DOHH2 (cell line): ENCODE results near the gene CCDC190.

Experiments
- H3F3A ChIP-seq: fragments of 200-600 bp; sonication (generic), shearing (Covaris generic); 2 replicates; pipeline ENCODE4 v1.6.0; 2016; ENCODE audit warnings: antibody characterized with exemption, mild to moderate bottlenecking; ENCODE audit not compliant: control insufficient read depth, insufficient read depth
- H3K27ac ChIP-seq: fragments of 200-600 bp; sonication (generic); 2 replicates; pipeline ENCODE4 v1.5.1; 2014; ENCODE audit warnings: low read depth, mild to moderate bottlenecking, low read length, moderate library complexity
- H3K27me3 ChIP-seq: fragments of 200-600 bp; sonication (generic); 2 replicates; pipeline ENCODE4 v1.6.1; 2014; ENCODE audit warnings: mild to moderate bottlenecking, low read length, mixed read lengths; ENCODE audit not compliant: control insufficient read depth
- H3K36me3 ChIP-seq: fragments of 200-600 bp; sonication (generic); 2 replicates; pipeline ENCODE4 v1.6.1; 2014; ENCODE audit warnings: mild to moderate bottlenecking, low read length, moderate library complexity, mixed read lengths; ENCODE audit not compliant: control insufficient read depth
- H3K4me1 ChIP-seq: fragments of 200-600 bp; sonication (generic); 2 replicates; pipeline ENCODE4 v1.6.1; 2014; ENCODE audit warnings: mild to moderate bottlenecking, low read length, mixed read lengths; ENCODE audit not compliant: control insufficient read depth
- H3K4me2 ChIP-seq: fragments of 200-600 bp; sonication (generic); 2 replicates; pipeline ENCODE4 v1.6.0; 2014; ENCODE audit warnings: mild to moderate bottlenecking, low read length, moderate library complexity
- H3K4me3 ChIP-seq: fragments of 200-600 bp; sonication (generic); 2 replicates; pipeline ENCODE4 v1.5.1; 2014; ENCODE audit warnings: mild to moderate bottlenecking, low read length, mixed read lengths
- H3K79me2 ChIP-seq: fragments of 200-600 bp; sonication (generic); 2 replicates; pipeline ENCODE4 v1.6.1; 2014; ENCODE audit warnings: mild to moderate bottlenecking, low read length, mixed read lengths; ENCODE audit not compliant: control insufficient read depth
- H3K9me2 ChIP-seq: fragments of 200-600 bp; sonication (generic); replicated peaks from 2 replicates; pipeline ENCODE4 v1.6.1; 2014; ENCODE audit warnings: mild to moderate bottlenecking, low read length, mixed read lengths; ENCODE audit not compliant: control insufficient read depth
- H3K9me3 ChIP-seq: fragments of 200-600 bp; sonication (generic); 2 replicates; pipeline ENCODE4 v1.6.1; 2014; ENCODE audit warnings: antibody characterized with exemption, low read length, mixed read lengths; ENCODE audit not compliant: control insufficient read depth, insufficient read depth
- H4K20me1 ChIP-seq: fragments of 200-600 bp; sonication (generic); 2 replicates; pipeline ENCODE4 v1.6.0; 2014; ENCODE audit warnings: low read depth, mild to moderate bottlenecking, antibody characterized with exemption, low read length, moderate library complexity; ENCODE audit not compliant: control insufficient read depth, insufficient read depth
- CTCF ChIP-seq: fragments of 200-600 bp; sonication (generic); IDR thresholded peaks from one replicate; pipeline ENCODE4 v1.5.1; 2014; ENCODE audit warnings: antibody characterized with exemption, mild to moderate bottlenecking, low read depth, low read length; ENCODE audit not compliant: poor library complexity, severe bottlenecking
- EZH2phosphoT487 ChIP-seq: fragments of 200-600 bp; sonication (generic); IDR thresholded peaks from 2 replicates; pipeline ENCODE4 v1.6.1; 2017; ENCODE audit warnings: borderline replicate concordance, mild to moderate bottlenecking, antibody characterized with exemption, low read length, moderate library complexity, mixed read lengths

The CCDC190 gene

GRCh38 chr1:162902416-162902815 lies 41.4 kb upstream of the CCDC190 start:
- H3K36me3 ChIP-seq, result no peaks in the 10 kb centered on the region
- no peak overlapping the region for H3K4me2 ChIP-seq
- no peaks in the 10 kb centered on the region for H3K9me2 ChIP-seq
- H3K9me3 ChIP-seq, result no peaks in the 10 kb centered on the region
- TF ChIP-seq CTCF, result no peak
- TF ChIP-seq EZH2phosphoT487, result no peak
- no peaks in the 10 kb centered on the region for H4K20me1 ChIP-seq
- no peak overlapping the region for H3K4me3 ChIP-seq
- no peaks in the 10 kb centered on the region for H3K79me2 ChIP-seq
- no peak overlapping the region for H3K27ac ChIP-seq
- no peaks in the 10 kb centered on the region for H3K4me1 ChIP-seq
- H3K27me3 ChIP-seq, result peaks cover 10% of the 10 kb centered on the region; the same call in 1 of the 2 replicates
- H3F3A ChIP-seq, result no peaks in the 10 kb centered on the region

- Histone ChIP-seq H3K9me2 (no peaks in the 10 kb centered on the region), H3K27me3 (peaks cover 10% of the 10 kb centered on the region; the same call in 1 of the 2 replicates), H3K4me3 (no peak overlapping the region), H3K9me3 (no peaks in the 10 kb centered on the region), H3F3A (no peaks in the 10 kb centered on the region), H4K20me1 (no peaks in the 10 kb centered on the region), H3K4me1 (no peaks in the 10 kb centered on the region), H3K27ac (no peak overlapping the region), H3K79me2 (no peaks in the 10 kb centered on the region), H3K4me2 (no peak overlapping the region), H3K36me3 (no peaks in the 10 kb centered on the region)
- TF ChIP-seq CTCF (no peak), EZH2phosphoT487 (no peak)
Measured at GRCh38 chr1:162901243-162901642, 40.3 kb upstream of the CCDC190 start.

- H3K79me2 ChIP-seq, result no peaks in the 10 kb centered on the region
- H3K27me3 ChIP-seq, result peaks cover 10% of the 10 kb centered on the region; the same call in 1 of the 2 replicates
- no peak overlapping the region for H3K27ac ChIP-seq
- TF ChIP-seq EZH2phosphoT487 (no peak), CTCF (no peak)
- no peaks in the 10 kb centered on the region for H3K4me1 ChIP-seq
- no peak overlapping the region for H3K4me3 ChIP-seq
- no peaks in the 10 kb centered on the region for H3K9me3 ChIP-seq
- H3K9me2 ChIP-seq, result no peaks in the 10 kb centered on the region
- H4K20me1 ChIP-seq, result no peaks in the 10 kb centered on the region
- H3K36me3 ChIP-seq, result no peaks in the 10 kb centered on the region
- no peaks in the 10 kb centered on the region for H3F3A ChIP-seq
- no peak overlapping the region for H3K4me2 ChIP-seq
Measured at GRCh38 chr1:162899422-162900146, 38.6 kb upstream of the CCDC190 start.
